ENCODE measurements around the gene ACAA1.
A peak's percentile ranks its signal among the peaks of the same experiment; 100 is the strongest.

Gene ACAA1

GRCh38 chr3:38133209-38133556 lies 3.7 kb downstream of the ACAA1 start:
- no peaks in the 10 kb centered on the region for H3K79me2 ChIP-seq (ENCODE audit: insufficient read depth, low read depth)
- H4K20me1 ChIP-seq (ENCODE audit: insufficient read depth) = no peaks in the 10 kb centered on the region
- H3K4me2 ChIP-seq = no peak overlapping the region
- no peak overlapping the region for H3K4me3 ChIP-seq (IDR thresholded peaks at IDR 0.05; ENCODE audit: insufficient read depth, low read depth, low read length)
- no peak overlapping the region for H2AFZ ChIP-seq (ENCODE audit: low read depth)
- H3K4me1 ChIP-seq (ENCODE audit: low read depth, poor library complexity, severe bottlenecking) = peaks cover 5% of the 10 kb centered on the region
- H3K9ac ChIP-seq = no peak overlapping the region
- no peaks in the 10 kb centered on the region for H3K27me3 ChIP-seq (ENCODE audit: insufficient read depth, low read depth)
- H3K27ac ChIP-seq = no peak overlapping the region
- H3K36me3 ChIP-seq (ENCODE audit: insufficient read depth) = no peaks in the 10 kb centered on the region
- TF ChIP-seq CTCF (conservative IDR thresholded peaks at IDR 0.05; ENCODE audit: low read depth, low read length) = no peak

DNA sequence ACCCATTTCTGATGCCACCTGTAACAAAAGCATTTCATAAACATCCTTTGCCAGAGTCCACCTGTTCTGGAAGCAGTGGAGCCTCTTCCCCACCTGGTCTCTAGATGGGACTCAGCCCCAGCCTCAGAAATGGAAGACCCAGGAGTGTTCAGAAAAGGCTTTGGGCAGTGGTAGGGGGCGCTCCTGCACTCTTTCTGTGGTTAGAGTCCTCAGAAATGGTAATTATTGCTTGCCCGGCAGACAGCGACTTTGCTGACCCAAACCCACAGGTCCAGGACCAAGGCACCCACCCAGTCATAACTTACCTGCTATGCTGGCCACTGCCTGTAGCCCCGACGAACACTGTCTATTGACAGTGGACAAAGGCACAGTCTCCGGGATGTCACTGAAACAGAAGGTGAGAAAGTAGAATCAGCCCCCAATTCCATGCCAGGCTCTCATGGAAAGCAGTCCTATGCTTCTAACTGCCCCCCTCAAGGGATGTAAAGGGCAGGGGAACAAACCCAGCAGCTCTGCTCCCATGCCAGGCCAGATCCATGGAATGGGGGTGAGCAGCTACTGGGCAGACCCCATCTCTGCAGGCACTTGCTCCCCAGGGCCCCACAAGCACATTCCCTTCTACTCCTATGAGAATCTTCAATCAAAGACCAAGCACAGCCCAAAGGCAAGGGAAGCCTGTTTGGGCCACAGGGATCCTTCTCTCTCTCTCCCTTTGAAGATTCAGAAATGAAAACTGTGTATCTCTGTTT lies 5.1 kb downstream of the ACAA1 start:
- H3K4me3 ChIP-seq (IDR thresholded peaks at IDR 0.05; ENCODE audit: insufficient read depth, low read depth, low read length) = no peak overlapping the region
- H4K20me1 ChIP-seq (ENCODE audit: insufficient read depth) = no peaks in the 10 kb centered on the region
- H3K4me2 ChIP-seq = no peak overlapping the region
- no peak overlapping the region for H2AFZ ChIP-seq (ENCODE audit: low read depth)
- H3K27me3 ChIP-seq (ENCODE audit: insufficient read depth, low read depth) = no peaks in the 10 kb centered on the region
- H3K4me1 ChIP-seq (ENCODE audit: low read depth, poor library complexity, severe bottlenecking) = no peaks in the 10 kb centered on the region
- no peaks in the 10 kb centered on the region for H3K36me3 ChIP-seq (ENCODE audit: insufficient read depth)
- 0 out of 2 replicates have a peak, but pooled peaks have one; percentile 33 for TF ChIP-seq CTCF (conservative IDR thresholded peaks at IDR 0.05; ENCODE audit: low read depth, low read length)
- H3K79me2 ChIP-seq (ENCODE audit: insufficient read depth, low read depth) = no peaks in the 10 kb centered on the region
- no peak overlapping the region for H3K9ac ChIP-seq
- no peak overlapping the region for H3K27ac ChIP-seq

DNA sequence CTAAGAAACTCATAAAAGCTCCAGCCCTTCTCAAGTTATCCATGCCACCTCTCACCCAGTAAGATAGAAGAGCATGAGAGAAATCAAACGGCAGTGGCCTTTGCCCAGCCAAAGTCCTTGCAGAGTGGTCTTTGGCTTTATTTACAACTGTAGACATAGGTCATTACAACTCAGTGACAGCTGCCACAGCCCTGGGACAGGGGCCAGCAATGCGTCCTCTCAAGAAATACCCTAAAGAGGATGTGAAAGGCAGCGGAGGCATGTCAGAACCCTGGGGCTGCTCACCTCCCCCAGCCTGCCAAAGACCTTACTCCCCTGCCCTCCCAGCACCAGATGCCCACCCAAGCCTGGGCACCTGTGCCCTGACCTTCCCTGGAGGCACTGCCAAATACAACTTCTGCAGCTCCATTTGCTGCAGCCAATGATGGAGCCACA lies 6.3 kb downstream of the ACAA1 start:
- Histone ChIP-seq H3K27me3 (ENCODE audit: insufficient read depth, low read depth) (no peaks in the 10 kb centered on the region), H3K36me3 (ENCODE audit: insufficient read depth) (no peaks in the 10 kb centered on the region), H4K20me1 (ENCODE audit: insufficient read depth) (no peaks in the 10 kb centered on the region), H2AFZ (ENCODE audit: low read depth) (no peak overlapping the region), H3K79me2 (ENCODE audit: insufficient read depth, low read depth) (no peaks in the 10 kb centered on the region), H3K4me2 (no peak overlapping the region), H3K9ac (no peak overlapping the region), H3K4me1 (ENCODE audit: low read depth, poor library complexity, severe bottlenecking) (no peaks in the 10 kb centered on the region), H3K27ac (no peak overlapping the region), H3K4me3 (IDR thresholded peaks at IDR 0.05; ENCODE audit: insufficient read depth, low read depth, low read length) (no peak overlapping the region)
- TF ChIP-seq CTCF (conservative IDR thresholded peaks at IDR 0.05; ENCODE audit: low read depth, low read length) = no peak

DNA sequence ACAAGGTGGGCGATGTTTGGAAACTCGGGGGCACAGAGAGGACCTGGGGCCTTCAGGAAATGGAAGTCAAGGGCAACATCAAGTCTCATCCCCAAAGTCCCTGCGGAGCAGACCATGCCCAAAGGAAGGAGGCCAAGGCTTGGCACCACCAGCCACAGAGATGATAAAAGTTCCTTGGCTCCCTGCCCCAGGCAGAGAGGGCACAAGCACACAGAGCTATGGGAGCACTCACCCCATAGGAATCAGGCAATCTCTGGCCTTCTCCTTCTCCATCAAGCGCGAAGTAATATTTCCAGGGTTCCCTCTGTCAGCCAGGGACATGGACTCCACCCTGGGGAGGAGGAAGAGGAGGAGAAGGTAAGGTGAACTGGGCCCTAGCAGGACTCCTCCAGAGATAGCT lies 7.9 kb downstream of the ACAA1 start:
- Histone ChIP-seq H3K36me3 (ENCODE audit: insufficient read depth) (no peaks in the 10 kb centered on the region), H3K4me1 (ENCODE audit: low read depth, poor library complexity, severe bottlenecking) (no peaks in the 10 kb centered on the region), H2AFZ (ENCODE audit: low read depth) (no peak overlapping the region), H3K27ac (no peak overlapping the region), H3K79me2 (ENCODE audit: insufficient read depth, low read depth) (no peaks in the 10 kb centered on the region), H3K4me3 (IDR thresholded peaks at IDR 0.05; ENCODE audit: insufficient read depth, low read depth, low read length) (no peak overlapping the region), H3K9ac (no peak overlapping the region), H4K20me1 (ENCODE audit: insufficient read depth) (no peaks in the 10 kb centered on the region), H3K27me3 (ENCODE audit: insufficient read depth, low read depth) (no peaks in the 10 kb centered on the region), H3K4me2 (no peak overlapping the region)
- TF ChIP-seq CTCF (conservative IDR thresholded peaks at IDR 0.05; ENCODE audit: low read depth, low read length) = no peak

Measured in KMS-11 (cell line).